ENCODE measurements around the gene TM4SF4. TPM values are rescaled to one million over a fixed set of nuclear protein-coding genes. Genes with fewer than 3 reads are reported as not detected.

The TM4SF4 gene
- total RNA-seq, 4 donors from 2014 or later: 0.13 to 2.3 TPM; not detected in 2

DNA sequence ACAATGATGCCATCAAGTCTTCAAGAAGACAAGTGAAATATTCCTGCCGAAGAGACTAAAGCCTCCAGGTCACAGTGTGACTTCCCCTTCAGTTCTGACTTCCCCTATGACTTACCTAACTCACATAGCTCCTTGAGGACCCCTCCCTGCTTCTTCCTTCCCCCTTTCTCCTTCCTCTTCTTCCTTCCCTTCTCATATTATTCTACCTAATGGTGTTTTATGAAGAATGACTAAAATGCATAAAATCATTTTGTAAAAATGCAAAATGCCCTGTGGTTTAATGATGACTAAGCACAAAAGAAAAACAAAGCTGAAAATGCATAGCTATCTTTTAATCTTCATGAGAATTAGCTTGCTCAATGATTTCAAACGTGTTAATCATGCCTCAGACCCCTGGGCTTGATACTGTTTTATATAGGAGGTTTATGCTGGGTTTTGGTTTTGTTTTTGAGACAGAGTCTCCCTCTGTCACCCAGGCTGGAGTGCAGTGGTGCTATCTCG lies 26.1 kb upstream of the TM4SF4 start:
- no peak overlapping the region for H3K27ac ChIP-seq
- no peaks in the 10 kb centered on the region for H3K27me3 ChIP-seq
- H3K4me3 ChIP-seq: no peak overlapping the region
- peaks cover 8 to 12% of the 10 kb centered on the region in 2 donors for H3K4me1 ChIP-seq
- in situ Hi-C loops (cut with MboI; ENCODE audit: low sequenced_read_pairs in 4 of 4): no loop called here
- intact Hi-C loops (cut with DNase I; ENCODE audit: low total_unique reads): no loop called here
- no peak for ATAC-seq
- H3K36me3 ChIP-seq: no peaks in the 10 kb centered on the region
- no peaks in the 10 kb centered on the region for H3K9me3 ChIP-seq
- DNase-seq: no peak
- no peak for TF ChIP-seq POLR2A (IDR thresholded peaks at IDR 0.05)
- TF ChIP-seq, protein P1, sequence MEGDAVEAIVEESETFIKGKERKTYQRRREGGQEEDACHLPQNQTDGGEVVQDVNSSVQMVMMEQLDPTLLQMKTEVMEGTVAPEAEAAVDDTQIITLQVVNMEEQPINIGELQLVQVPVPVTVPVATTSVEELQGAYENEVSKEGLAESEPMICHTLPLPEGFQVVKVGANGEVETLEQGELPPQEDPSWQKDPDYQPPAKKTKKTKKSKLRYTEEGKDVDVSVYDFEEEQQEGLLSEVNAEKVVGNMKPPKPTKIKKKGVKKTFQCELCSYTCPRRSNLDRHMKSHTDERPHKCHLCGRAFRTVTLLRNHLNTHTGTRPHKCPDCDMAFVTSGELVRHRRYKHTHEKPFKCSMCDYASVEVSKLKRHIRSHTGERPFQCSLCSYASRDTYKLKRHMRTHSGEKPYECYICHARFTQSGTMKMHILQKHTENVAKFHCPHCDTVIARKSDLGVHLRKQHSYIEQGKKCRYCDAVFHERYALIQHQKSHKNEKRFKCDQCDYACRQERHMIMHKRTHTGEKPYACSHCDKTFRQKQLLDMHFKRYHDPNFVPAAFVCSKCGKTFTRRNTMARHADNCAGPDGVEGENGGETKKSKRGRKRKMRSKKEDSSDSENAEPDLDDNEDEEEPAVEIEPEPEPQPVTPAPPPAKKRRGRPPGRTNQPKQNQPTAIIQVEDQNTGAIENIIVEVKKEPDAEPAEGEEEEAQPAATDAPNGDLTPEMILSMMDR (IDR thresholded peaks at IDR 0.05 in 4 of 5, conservative IDR thresholded peaks at IDR 0.05 in 1 of 5): no peak

DNA sequence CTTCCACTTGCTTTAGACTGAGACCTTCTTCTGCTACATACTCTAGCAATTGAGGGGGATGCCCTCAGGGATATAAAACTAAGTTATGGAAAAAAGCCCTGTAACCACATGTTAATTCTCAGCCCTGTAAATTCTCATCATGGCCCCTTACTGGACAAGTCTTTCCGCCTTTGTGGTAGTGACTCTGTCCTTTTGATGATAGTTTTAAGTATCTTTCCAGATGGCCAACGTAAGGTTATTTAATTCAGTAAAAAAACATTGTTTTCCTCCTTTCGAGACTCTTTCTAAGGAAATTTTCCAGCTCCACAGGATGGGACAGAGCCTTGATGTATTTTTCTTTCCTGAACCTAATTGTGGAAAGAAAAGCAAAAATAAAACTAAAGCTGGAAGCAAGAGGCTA lies 25.3 kb upstream of the TM4SF4 start:
- DNase-seq: no peak
- Histone ChIP-seq H3K27me3 (no peaks in the 10 kb centered on the region), H3K4me1 (peaks cover 8 to 12% of the 10 kb centered on the region in 2 donors), H3K36me3 (no peaks in the 10 kb centered on the region), H3K4me3 (no peak overlapping the region), H3K9me3 (no peaks in the 10 kb centered on the region), H3K27ac (peak overlapping the region in 1 of 4 donors; percentile 10)
- intact Hi-C loops (cut with DNase I; ENCODE audit: low total_unique reads) (no loop called here), in situ Hi-C loops (cut with MboI; ENCODE audit: low sequenced_read_pairs in 4 of 4) (no loop called here)
- no peak for ATAC-seq
- TF ChIP-seq, protein P1 (IDR thresholded peaks at IDR 0.05 in 4 of 5, conservative IDR thresholded peaks at IDR 0.05 in 1 of 5): no peak
- TF ChIP-seq POLR2A (IDR thresholded peaks at IDR 0.05): no peak

DNA sequence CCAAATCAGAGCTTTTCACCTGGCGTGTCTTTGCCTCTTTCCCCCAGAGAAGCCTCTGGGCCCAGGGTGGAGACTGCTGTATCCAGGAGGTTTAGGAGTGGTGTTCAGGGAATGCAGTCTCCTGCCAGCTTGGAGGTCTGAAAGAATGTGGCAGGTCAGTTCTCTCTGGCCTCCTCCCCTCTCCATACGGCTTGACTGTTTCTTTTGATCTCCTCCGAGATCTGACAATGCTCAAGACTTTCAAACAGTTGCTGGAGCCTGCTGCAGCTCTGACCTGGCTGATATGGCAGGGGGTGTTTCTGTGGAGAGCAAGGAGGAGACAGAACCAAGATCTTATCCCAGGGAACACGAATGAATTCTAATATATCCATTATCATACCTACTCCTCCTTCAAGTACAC lies 24.7 kb upstream of the TM4SF4 start:
- Histone ChIP-seq H3K36me3 (no peaks in the 10 kb centered on the region), H3K9me3 (no peaks in the 10 kb centered on the region), H3K4me3 (no peak overlapping the region), H3K27me3 (no peaks in the 10 kb centered on the region), H3K27ac (peak overlapping the region in 2 of 4 donors; percentile 10 to 20), H3K4me1 (peaks cover 8 to 12% of the 10 kb centered on the region in 2 donors)
- in situ Hi-C loops (cut with MboI; ENCODE audit: low sequenced_read_pairs in 4 of 4): no loop called here
- DNase-seq (no peak), ATAC-seq (no peak)
- intact Hi-C loops (cut with DNase I; ENCODE audit: low total_unique reads): no loop called here
- TF ChIP-seq, protein P1 (IDR thresholded peaks at IDR 0.05 in 4 of 5, conservative IDR thresholded peaks at IDR 0.05 in 1 of 5): no peak
- TF ChIP-seq POLR2A (IDR thresholded peaks at IDR 0.05): no peak

DNA sequence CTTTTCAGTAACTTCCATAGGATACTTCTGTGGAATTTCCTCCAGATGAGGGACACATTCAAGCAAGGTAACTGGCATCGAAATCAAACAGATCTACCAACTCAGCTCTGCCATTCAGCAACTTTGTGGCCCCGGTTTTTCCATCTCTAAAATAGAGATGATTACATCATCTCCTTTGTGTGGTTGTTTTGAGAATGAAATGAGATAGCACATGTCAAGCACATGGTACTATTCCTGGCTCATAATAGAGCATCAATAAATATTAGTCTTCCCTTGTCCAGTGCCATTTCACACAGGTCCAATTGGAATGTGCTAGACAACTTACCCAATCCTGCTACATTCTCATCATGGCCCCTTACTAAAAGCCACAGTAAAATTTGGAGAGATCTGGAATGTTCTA lies 24.2 kb upstream of the TM4SF4 start:
- Histone ChIP-seq H3K27ac (no peak overlapping the region), H3K4me3 (no peak overlapping the region), H3K9me3 (no peaks in the 10 kb centered on the region), H3K27me3 (no peaks in the 10 kb centered on the region), H3K36me3 (no peaks in the 10 kb centered on the region), H3K4me1 (peaks cover 8 to 12% of the 10 kb centered on the region in 2 donors)
- ATAC-seq (no peak), DNase-seq (no peak)
- no peak for TF ChIP-seq POLR2A (IDR thresholded peaks at IDR 0.05)
- TF ChIP-seq, protein P1 (IDR thresholded peaks at IDR 0.05 in 4 of 5, conservative IDR thresholded peaks at IDR 0.05 in 1 of 5): no peak
- in situ Hi-C loops (cut with MboI; ENCODE audit: low sequenced_read_pairs in 4 of 4): no loop called here
- intact Hi-C loops (cut with DNase I; ENCODE audit: low total_unique reads): no loop called here

DNA sequence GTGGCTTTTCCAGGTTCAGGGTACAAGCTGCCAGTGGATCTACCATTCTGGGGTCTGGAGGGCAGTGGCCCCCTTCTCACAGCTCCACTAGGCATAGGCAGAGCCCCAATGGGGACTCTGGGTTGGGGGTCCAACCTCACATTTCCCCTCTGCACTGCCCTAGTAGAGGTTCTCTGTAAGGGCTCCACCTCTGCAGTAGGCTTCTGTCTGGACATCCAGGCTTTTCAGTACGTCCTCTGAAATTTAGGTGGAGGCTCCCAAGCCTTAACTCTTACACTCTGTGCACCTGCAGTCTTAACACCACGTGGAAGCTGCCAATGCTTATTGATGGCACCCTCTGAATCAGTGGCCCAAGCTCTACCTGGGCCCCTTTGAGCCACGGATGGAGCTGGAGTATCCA lies 22.5 kb upstream of the TM4SF4 start:
- no peaks in the 10 kb centered on the region for H3K9me3 ChIP-seq
- H3K36me3 ChIP-seq: no peaks in the 10 kb centered on the region
- no peak overlapping the region for H3K27ac ChIP-seq
- H3K4me3 ChIP-seq: no peak overlapping the region
- no peak for ATAC-seq
- no peaks in the 10 kb centered on the region for H3K27me3 ChIP-seq
- intact Hi-C loops (cut with DNase I; ENCODE audit: low total_unique reads): no loop called here
- in situ Hi-C loops (cut with MboI; ENCODE audit: low sequenced_read_pairs in 4 of 4): no loop called here
- no peak for DNase-seq
- TF ChIP-seq, protein P1 (IDR thresholded peaks at IDR 0.05 in 4 of 5, conservative IDR thresholded peaks at IDR 0.05 in 1 of 5): no peak
- no peak for TF ChIP-seq POLR2A (IDR thresholded peaks at IDR 0.05)
- peaks cover 8 to 12% of the 10 kb centered on the region in 2 donors for H3K4me1 ChIP-seq

Measured in gastrocnemius medialis (tissue), 4 donors.